Trophoblast cell (in vitro differentiated cells and primary cell): ENCODE data around the gene ADARB2.

Experiments used
- DNase-seq, 2 donors: peaks; one replicate each; pipeline ENCODE4 v3.0.0-alpha.2; 2016
- H2AFZ ChIP-seq: 2 replicates; pipeline ENCODE4 v1.6.1; 2013; ENCODE audit warnings: low read length, moderate library complexity, mild to moderate bottlenecking; ENCODE audit not compliant: insufficient read depth, poor library complexity
- H2AK5ac ChIP-seq: 2 replicates; pipeline ENCODE4 v1.6.1; 2013; ENCODE audit warnings: mild to moderate bottlenecking, low read length
- H2BK120ac ChIP-seq: 2 replicates; pipeline ENCODE4 v1.6.1; 2013; ENCODE audit warnings: low read length, mild to moderate bottlenecking, moderate library complexity; ENCODE audit not compliant: insufficient read depth, poor library complexity
- H2BK12ac ChIP-seq: 2 replicates; pipeline ENCODE4 v1.6.1; 2013; ENCODE audit warnings: mild to moderate bottlenecking, low read length, moderate library complexity
- H2BK5ac ChIP-seq: 2 replicates; pipeline ENCODE4 v1.6.1; 2013; ENCODE audit warnings: low read length, low read depth, moderate library complexity, mild to moderate bottlenecking; ENCODE audit not compliant: poor library complexity
- H3K14ac ChIP-seq: 2 replicates; pipeline ENCODE4 v1.6.1; 2013; ENCODE audit warnings: mild to moderate bottlenecking, low read length
- H3K18ac ChIP-seq: 2 replicates; pipeline ENCODE4 v1.6.1; 2013; ENCODE audit warnings: mild to moderate bottlenecking, low read length
- H3K23ac ChIP-seq: 2 replicates; pipeline ENCODE4 v1.6.1; 2013; ENCODE audit warnings: low read length
- H3K27ac ChIP-seq: 2 replicates; pipeline ENCODE4 v1.5.1; 2013; ENCODE audit warnings: low read depth, mild to moderate bottlenecking, inconsistent platforms, low read length, moderate library complexity
- H3K27me3 ChIP-seq: 2 replicates; pipeline ENCODE4 v1.6.1; 2013; ENCODE audit warnings: inconsistent platforms, mild to moderate bottlenecking, low read length, moderate library complexity; ENCODE audit not compliant: insufficient read depth
- H3K36me3 ChIP-seq, 2 experiments: 1 replicate in 1 of 2; 2 replicates in 1 of 2; pipeline ENCODE4 v1.6.1; 2013; ENCODE audit warnings: low read length in 2 of 2, mild to moderate bottlenecking in 2 of 2, moderate library complexity in 1 of 2; ENCODE audit not compliant: insufficient read depth in 2 of 2, control insufficient read depth in 1 of 2
- H3K4ac ChIP-seq: 2 replicates; pipeline ENCODE4 v1.6.1; 2013; ENCODE audit warnings: low read depth, mild to moderate bottlenecking, low read length, moderate library complexity
- H3K4me1 ChIP-seq, 2 experiments: 1 replicate in 1 of 2; 2 replicates in 1 of 2; pipeline ENCODE4 v1.6.1; 2013; ENCODE audit warnings: low read length in 2 of 2, mild to moderate bottlenecking in 2 of 2, moderate library complexity in 1 of 2; ENCODE audit not compliant: insufficient read depth in 2 of 2, control insufficient read depth in 1 of 2
- H3K4me2 ChIP-seq: 2 replicates; pipeline ENCODE4 v1.6.1; 2013; ENCODE audit warnings: inconsistent platforms, mild to moderate bottlenecking, low read length, moderate library complexity
- H3K4me3 ChIP-seq: 2 replicates; pipeline ENCODE4 v1.5.1; 2013; ENCODE audit warnings: mild to moderate bottlenecking, low read depth, low read length, inconsistent platforms
- H3K79me1 ChIP-seq: one replicate; pipeline ENCODE4 v1.6.1; 2013; ENCODE audit warnings: low read length
- H3K79me2 ChIP-seq: 2 replicates; pipeline ENCODE4 v1.6.1; 2013; ENCODE audit warnings: low read length, mild to moderate bottlenecking; ENCODE audit not compliant: control insufficient read depth, insufficient read depth, poor library complexity
- H3K9ac ChIP-seq: 2 replicates; pipeline ENCODE4 v1.6.1; 2013; ENCODE audit warnings: mild to moderate bottlenecking, low read length
- H3K9me3 ChIP-seq: 2 replicates; pipeline ENCODE4 v1.6.1; 2013; ENCODE audit warnings: low read depth, mild to moderate bottlenecking, control low read depth, inconsistent platforms, low read length; ENCODE audit not compliant: insufficient read depth
- H4K12ac ChIP-seq: 2 replicates; pipeline ENCODE4 v1.6.1; 2013; ENCODE audit warnings: low read depth, mild to moderate bottlenecking, low read length, moderate library complexity
- H4K8ac ChIP-seq: 2 replicates; pipeline ENCODE4 v1.6.1; 2013; ENCODE audit warnings: low read depth, mild to moderate bottlenecking, low read length, moderate library complexity
- H4K91ac ChIP-seq: one replicate; pipeline ENCODE4 v1.6.1; 2013; ENCODE audit warnings: low read depth, mild to moderate bottlenecking, low read length, moderate library complexity
- WGBS: extraction: QIAGEN DNeasy Blood & Tissue Kit; methylation state at CpG from one replicate; pipeline ENCODE4 v1.1.7; 2013; ENCODE audit warnings: missing lambda C conversion rate; ENCODE audit not compliant: insufficient read length, insufficient coverage; ENCODE audit errors: extremely low coverage; 5-methylcytosine and 5-hydroxymethylcytosine counted together

Gene ADARB2

GRCh38 chr10:1686491-1686749 lies 50.9 kb downstream of the ADARB2 start:
- Histone ChIP-seq H3K36me3 (no peaks in the 10 kb centered on the region), H3K9me3 (peaks cover 7% of the 10 kb centered on the region), H3K4me2 (no peak overlapping the region), H3K27me3 (no peaks in the 10 kb centered on the region), H3K79me1 (no peaks in the 10 kb centered on the region), H2BK5ac (no peak overlapping the region), H3K9ac (no peak overlapping the region), H4K12ac (no peak overlapping the region), H3K18ac (no peak overlapping the region), H3K4ac (no peak overlapping the region), H4K8ac (no peak overlapping the region), H3K27ac (no peak overlapping the region), H3K23ac (no peak overlapping the region), H2BK12ac (no peak overlapping the region), H2AK5ac (no peak overlapping the region), H3K4me1 (peaks cover 0 to 6% of the 10 kb centered on the region in 2 experiments), H2BK120ac (no peak overlapping the region), H3K4me3 (no peak overlapping the region), H4K91ac (no peak overlapping the region), H2AFZ (no peak overlapping the region), H3K14ac (no peak overlapping the region), H3K79me2 (no peaks in the 10 kb centered on the region)
- no peak for DNase-seq
- WGBS = no CpG with 5 or more reads among the region's 9 CpGs

GRCh38 chr10:1685699-1686490 lies 51.4 kb downstream of the ADARB2 start:
- H3K4me3 ChIP-seq = no peak overlapping the region
- no CpG with 5 or more reads among the region's 15 CpGs for WGBS
- H3K4ac ChIP-seq = no peak overlapping the region
- no peak overlapping the region for H3K23ac ChIP-seq
- peaks cover 7% of the 10 kb centered on the region for H3K9me3 ChIP-seq
- H2AK5ac ChIP-seq = no peak overlapping the region
- H4K8ac ChIP-seq = no peak overlapping the region
- peak overlapping the region; percentile 14 for H2BK5ac ChIP-seq
- no peak overlapping the region for H2AFZ ChIP-seq
- no peak overlapping the region for H2BK120ac ChIP-seq
- no peaks in the 10 kb centered on the region for H3K27me3 ChIP-seq
- no peak overlapping the region for H3K27ac ChIP-seq
- no peak overlapping the region for H2BK12ac ChIP-seq
- no peak overlapping the region for H3K9ac ChIP-seq
- peaks cover 0 to 7% of the 10 kb centered on the region in 2 experiments for H3K4me1 ChIP-seq
- no peak overlapping the region for H3K14ac ChIP-seq
- no peak overlapping the region for H3K18ac ChIP-seq
- H3K79me1 ChIP-seq = no peaks in the 10 kb centered on the region
- no peak overlapping the region for H3K4me2 ChIP-seq
- no peak overlapping the region for H4K91ac ChIP-seq
- no peak for DNase-seq
- H4K12ac ChIP-seq = no peak overlapping the region
- no peaks in the 10 kb centered on the region for H3K36me3 ChIP-seq
- H3K79me2 ChIP-seq = no peaks in the 10 kb centered on the region

GRCh38 chr10:1684991-1685390 lies 52.3 kb downstream of the ADARB2 start:
- Histone ChIP-seq H3K4me3 (no peak overlapping the region), H3K4me1 (peaks cover 4 to 14% of the 10 kb centered on the region in 2 experiments), H3K4me2 (no peak overlapping the region), H3K9ac (no peak overlapping the region), H4K8ac (no peak overlapping the region), H2BK120ac (no peak overlapping the region), H3K23ac (no peak overlapping the region), H4K12ac (no peak overlapping the region), H2AFZ (no peak overlapping the region), H3K27ac (no peak overlapping the region), H3K14ac (no peak overlapping the region), H3K4ac (no peak overlapping the region), H2BK12ac (no peak overlapping the region), H3K27me3 (no peaks in the 10 kb centered on the region), H4K91ac (no peak overlapping the region), H3K18ac (no peak overlapping the region), H3K79me1 (peaks cover 4% of the 10 kb centered on the region), H2BK5ac (no peak overlapping the region), H3K36me3 (no peaks in the 10 kb centered on the region), H2AK5ac (no peak overlapping the region), H3K9me3 (peaks cover 7% of the 10 kb centered on the region), H3K79me2 (peaks cover 2% of the 10 kb centered on the region)
- WGBS = 100% methylated on average over 1 of the region's 9 CpGs
- DNase-seq = no peak

- H2AFZ ChIP-seq = no peak overlapping the region
- WGBS = no CpG with 5 or more reads among the region's 12 CpGs
- no peak overlapping the region for H3K9ac ChIP-seq
Measured at GRCh38 chr10:1683649-1684048, 53.7 kb downstream of the ADARB2 start.

More at GRCh38 chr10:1683649-1684048, 53.7 kb downstream of the ADARB2 start:
- Histone ChIP-seq H4K8ac (no peak overlapping the region), H4K91ac (no peak overlapping the region), H3K9me3 (peaks cover 7% of the 10 kb centered on the region), H3K79me2 (peaks cover 2% of the 10 kb centered on the region), H2BK120ac (no peak overlapping the region), H3K4me3 (no peak overlapping the region), H3K4me2 (no peak overlapping the region), H3K14ac (no peak overlapping the region), H3K27ac (no peak overlapping the region), H3K79me1 (peaks cover 4% of the 10 kb centered on the region), H4K12ac (no peak overlapping the region), H3K4me1 (peaks cover 8 to 19% of the 10 kb centered on the region in 2 experiments), H2BK5ac (no peak overlapping the region), H2AK5ac (no peak overlapping the region), H3K4ac (no peak overlapping the region), H3K27me3 (no peaks in the 10 kb centered on the region), H2BK12ac (no peak overlapping the region), H3K36me3 (no peaks in the 10 kb centered on the region), H3K23ac (no peak overlapping the region), H3K18ac (no peak overlapping the region)
- no peak for DNase-seq
